Liver (tissue), 3 donors: ENCODE data around the gene LAYN.

ENCODE experiments used
- ATF3 ChIP-seq: IDR thresholded peaks from 2 replicates; pipeline ENCODE4 v1.6.1; 2016; ENCODE audit warnings: antibody characterized with exemption
- CTCF ChIP-seq: fragments of 150-350 bp; IDR thresholded peaks from 2 replicates; pipeline ENCODE4 v1.5.1; 2017; ENCODE audit warnings: improper control_type of control experiment, low read depth, low read length; ENCODE audit not compliant: missing input control
- EGR1 ChIP-seq, 2 donors: IDR thresholded peaks; 2 replicates each; pipeline ENCODE4 v1.6.1; 2016 to 2018; ENCODE audit warnings: antibody characterized with exemption in 2 of 2, low read depth in 2 of 2
- FOXA1 ChIP-seq: IDR thresholded peaks from 2 replicates; pipeline ENCODE4 v1.6.1; 2016; ENCODE audit warnings: antibody characterized with exemption
- GABPA ChIP-seq, 2 donors: IDR thresholded peaks in 1 of 2; conservative IDR thresholded peaks in 1 of 2; 2 replicates each; pipeline ENCODE4 v1.6.1; 2016; ENCODE audit warnings: antibody characterized with exemption in 2 of 2, mild to moderate bottlenecking in 1 of 2, moderate library complexity in 1 of 2
- HNF4A ChIP-seq, 2 donors: conservative IDR thresholded peaks; 2 replicates each; pipeline ENCODE4 v1.6.1; 2016; ENCODE audit warnings: antibody characterized with exemption in 2 of 2, mild to moderate bottlenecking in 2 of 2
- JUND ChIP-seq, 2 donors: IDR thresholded peaks; 2 replicates each; pipeline ENCODE4 v1.6.1; 2016; ENCODE audit warnings: antibody characterized with exemption in 2 of 2
- MAX ChIP-seq: IDR thresholded peaks from 2 replicates; pipeline ENCODE4 v1.6.1; 2016; ENCODE audit warnings: antibody characterized with exemption
- NR2F2 ChIP-seq: IDR thresholded peaks from 2 replicates; pipeline ENCODE4 v1.6.1; 2016; ENCODE audit warnings: antibody characterized with exemption
- RAD21 ChIP-seq, 2 donors: IDR thresholded peaks; 2 replicates each; pipeline ENCODE4 v1.6.1; 2016; ENCODE audit warnings: antibody characterized with exemption in 2 of 2, mild to moderate bottlenecking in 2 of 2
- REST ChIP-seq: IDR thresholded peaks from 2 replicates; pipeline ENCODE4 v1.6.1; 2016; ENCODE audit warnings: antibody characterized with exemption, mild to moderate bottlenecking
- TAF1 ChIP-seq: conservative IDR thresholded peaks from 2 replicates; pipeline ENCODE4 v1.6.1; 2016; ENCODE audit warnings: antibody characterized with exemption, mild to moderate bottlenecking
- YY1 ChIP-seq: IDR thresholded peaks from 2 replicates; pipeline ENCODE4 v1.6.1; 2016; ENCODE audit warnings: antibody characterized with exemption, mild to moderate bottlenecking
- ZBTB33 ChIP-seq: IDR thresholded peaks from 2 replicates; pipeline ENCODE4 v1.6.1; 2016; ENCODE audit warnings: antibody characterized with exemption
- donor health status: healthy.
- donor health status: healthy.

GRCh38 chr11:111581341-111581740, 40.8 kb downstream of the LAYN start:
- TF ChIP-seq ZBTB33, result no peak
- no peak for TF ChIP-seq CTCF
- TF ChIP-seq REST, result no peak
- TF ChIP-seq RAD21 (IDR thresholded peaks at IDR 0.05), result no peak
- TF ChIP-seq YY1, result no peak
- TF ChIP-seq TAF1, result no peak
- no peak for TF ChIP-seq MAX
- no peak for TF ChIP-seq HNF4A (conservative IDR thresholded peaks at IDR 0.05)
- no peak for TF ChIP-seq ATF3
- no peak for TF ChIP-seq GABPA (IDR thresholded peaks at IDR 0.05 in 1 of 2, conservative IDR thresholded peaks at IDR 0.05 in 1 of 2)
- TF ChIP-seq JUND (IDR thresholded peaks at IDR 0.05), result no peak
- TF ChIP-seq NR2F2, result no peak
- no peak for TF ChIP-seq FOXA1
- TF ChIP-seq EGR1 (IDR thresholded peaks at IDR 0.05; ENCODE audit: low read depth in 2 of 2), result no peak
